ENCODE measurements around the gene TELO2.

Gene TELO2

GRCh38 chr16:1540556-1540855 is 47.3 kb downstream of the TELO2 start:
- no peak for TF ChIP-seq SNAI2 (CRISPR knock-in tag; IDR thresholded peaks at IDR 0.05)
- TF ChIP-seq OSR1 (CRISPR knock-in tag; IDR thresholded peaks at IDR 0.05), result no peak
- no peak for TF ChIP-seq CREB5 (CRISPR knock-in tag; IDR thresholded peaks at IDR 0.05; ENCODE audit: low read depth)
- no peak for TF ChIP-seq TOX (CRISPR knock-in tag; IDR thresholded peaks at IDR 0.05; ENCODE audit: borderline replicate concordance)
- TF ChIP-seq ISL1 (CRISPR knock-in tag; IDR thresholded peaks at IDR 0.05), result no peak
- no peak for TF ChIP-seq ZFP30 (CRISPR knock-in tag; IDR thresholded peaks at IDR 0.05)
- TF ChIP-seq, protein P1, sequence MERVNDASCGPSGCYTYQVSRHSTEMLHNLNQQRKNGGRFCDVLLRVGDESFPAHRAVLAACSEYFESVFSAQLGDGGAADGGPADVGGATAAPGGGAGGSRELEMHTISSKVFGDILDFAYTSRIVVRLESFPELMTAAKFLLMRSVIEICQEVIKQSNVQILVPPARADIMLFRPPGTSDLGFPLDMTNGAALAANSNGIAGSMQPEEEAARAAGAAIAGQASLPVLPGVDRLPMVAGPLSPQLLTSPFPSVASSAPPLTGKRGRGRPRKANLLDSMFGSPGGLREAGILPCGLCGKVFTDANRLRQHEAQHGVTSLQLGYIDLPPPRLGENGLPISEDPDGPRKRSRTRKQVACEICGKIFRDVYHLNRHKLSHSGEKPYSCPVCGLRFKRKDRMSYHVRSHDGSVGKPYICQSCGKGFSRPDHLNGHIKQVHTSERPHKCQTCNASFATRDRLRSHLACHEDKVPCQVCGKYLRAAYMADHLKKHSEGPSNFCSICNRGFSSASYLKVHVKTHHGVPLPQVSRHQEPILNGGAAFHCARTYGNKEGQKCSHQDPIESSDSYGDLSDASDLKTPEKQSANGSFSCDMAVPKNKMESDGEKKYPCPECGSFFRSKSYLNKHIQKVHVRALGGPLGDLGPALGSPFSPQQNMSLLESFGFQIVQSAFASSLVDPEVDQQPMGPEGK (CRISPR knock-in tag; IDR thresholded peaks at IDR 0.05; ENCODE audit: borderline replicate concordance), result no peak
- no peak for TF ChIP-seq ZC3H10 (CRISPR knock-in tag; IDR thresholded peaks at IDR 0.05)
- TF ChIP-seq RARB (CRISPR knock-in tag; IDR thresholded peaks at IDR 0.05), result no peak
- no peak for TF ChIP-seq BACH2 (CRISPR knock-in tag; IDR thresholded peaks at IDR 0.05; ENCODE audit: borderline replicate concordance)
- no peak for ATAC-seq

DNA sequence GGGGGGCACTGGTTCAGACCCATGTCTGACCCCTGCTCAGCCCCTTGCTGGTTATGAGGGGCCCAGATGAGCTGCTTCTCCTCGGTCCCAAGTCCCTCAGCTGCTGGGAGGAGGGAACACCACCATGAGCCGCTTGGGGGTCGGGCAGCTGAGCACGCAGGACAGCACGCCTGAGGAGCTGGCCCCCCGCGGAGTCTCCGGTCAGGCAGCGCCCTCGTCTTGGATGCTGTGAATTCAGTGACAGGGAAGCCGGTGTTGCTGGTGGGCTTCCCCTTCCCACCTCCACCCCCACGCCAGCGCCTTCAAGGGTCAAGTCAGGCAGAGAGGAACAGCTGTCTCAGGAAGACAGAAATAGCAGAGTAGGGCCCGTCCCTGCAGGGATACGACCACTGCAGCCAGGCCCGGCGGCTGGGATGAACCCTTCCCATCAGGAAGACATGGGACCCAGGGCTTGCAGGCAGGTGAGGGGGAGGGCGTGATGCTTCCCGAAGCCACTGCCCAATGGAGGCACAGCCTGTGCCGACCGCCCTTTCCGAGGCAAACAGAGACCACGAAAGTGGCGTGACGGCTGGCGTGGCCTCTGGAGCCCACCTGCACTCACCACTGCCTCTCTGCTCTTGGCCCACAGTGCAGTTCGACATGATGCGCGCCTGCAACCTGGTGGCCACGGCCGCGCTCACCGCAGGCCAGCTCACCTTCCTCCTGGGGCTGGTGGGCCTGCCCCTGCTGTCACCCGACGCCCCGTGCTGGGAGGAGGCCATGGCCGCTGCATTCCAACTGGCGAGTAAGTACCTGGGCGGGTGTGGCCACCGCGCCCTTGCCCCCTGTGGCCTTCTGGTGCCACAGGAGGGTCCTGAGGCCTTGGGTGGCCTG is 48.4 kb downstream of the TELO2 start:
- no peak for TF ChIP-seq ZC3H10 (CRISPR knock-in tag; IDR thresholded peaks at IDR 0.05)
- TF ChIP-seq RARB (CRISPR knock-in tag; IDR thresholded peaks at IDR 0.05), result no peak
- TF ChIP-seq PPARA (CRISPR knock-in tag; IDR thresholded peaks at IDR 0.05; ENCODE audit: borderline replicate concordance), result no peak
- no peak for TF ChIP-seq TCF4 (CRISPR knock-in tag; IDR thresholded peaks at IDR 0.05; ENCODE audit: borderline replicate concordance)
- TF ChIP-seq, protein P2, sequence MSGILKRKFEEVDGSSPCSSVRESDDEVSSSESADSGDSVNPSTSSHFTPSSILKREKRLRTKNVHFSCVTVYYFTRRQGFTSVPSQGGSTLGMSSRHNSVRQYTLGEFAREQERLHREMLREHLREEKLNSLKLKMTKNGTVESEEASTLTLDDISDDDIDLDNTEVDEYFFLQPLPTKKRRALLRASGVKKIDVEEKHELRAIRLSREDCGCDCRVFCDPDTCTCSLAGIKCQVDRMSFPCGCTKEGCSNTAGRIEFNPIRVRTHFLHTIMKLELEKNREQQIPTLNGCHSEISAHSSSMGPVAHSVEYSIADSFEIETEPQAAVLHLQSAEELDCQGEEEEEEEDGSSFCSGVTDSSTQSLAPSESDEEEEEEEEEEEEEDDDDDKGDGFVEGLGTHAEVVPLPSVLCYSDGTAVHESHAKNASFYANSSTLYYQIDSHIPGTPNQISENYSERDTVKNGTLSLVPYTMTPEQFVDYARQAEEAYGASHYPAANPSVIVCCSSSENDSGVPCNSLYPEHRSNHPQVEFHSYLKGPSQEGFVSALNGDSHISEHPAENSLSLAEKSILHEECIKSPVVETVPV (CRISPR knock-in tag; IDR thresholded peaks at IDR 0.05), result no peak
- no peak for TF ChIP-seq ISL1 (CRISPR knock-in tag; IDR thresholded peaks at IDR 0.05)
- no peak for TF ChIP-seq OSR1 (CRISPR knock-in tag; IDR thresholded peaks at IDR 0.05)
- no peak for TF ChIP-seq ZFP3 (CRISPR knock-in tag; IDR thresholded peaks at IDR 0.05)
- TF ChIP-seq ZNF565 (CRISPR knock-in tag; conservative IDR thresholded peaks at IDR 0.05; ENCODE audit: low read depth), result no peak
- TF ChIP-seq, protein P3, sequence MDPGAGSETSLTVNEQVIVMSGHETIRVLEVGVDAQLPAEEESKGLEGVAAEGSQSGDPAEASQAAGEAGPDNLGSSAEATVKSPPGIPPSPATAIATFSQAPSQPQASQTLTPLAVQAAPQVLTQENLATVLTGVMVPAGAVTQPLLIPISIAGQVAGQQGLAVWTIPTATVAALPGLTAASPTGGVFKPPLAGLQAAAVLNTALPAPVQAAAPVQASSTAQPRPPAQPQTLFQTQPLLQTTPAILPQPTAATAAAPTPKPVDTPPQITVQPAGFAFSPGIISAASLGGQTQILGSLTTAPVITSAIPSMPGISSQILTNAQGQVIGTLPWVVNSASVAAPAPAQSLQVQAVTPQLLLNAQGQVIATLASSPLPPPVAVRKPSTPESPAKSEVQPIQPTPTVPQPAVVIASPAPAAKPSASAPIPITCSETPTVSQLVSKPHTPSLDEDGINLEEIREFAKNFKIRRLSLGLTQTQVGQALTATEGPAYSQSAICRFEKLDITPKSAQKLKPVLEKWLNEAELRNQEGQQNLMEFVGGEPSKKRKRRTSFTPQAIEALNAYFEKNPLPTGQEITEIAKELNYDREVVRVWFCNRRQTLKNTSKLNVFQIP (CRISPR knock-in tag; IDR thresholded peaks at IDR 0.05; ENCODE audit: borderline replicate concordance, low read depth), result no peak
- no peak for TF ChIP-seq ZNF70 (CRISPR knock-in tag; IDR thresholded peaks at IDR 0.05)
- TF ChIP-seq, protein P1 (CRISPR knock-in tag; IDR thresholded peaks at IDR 0.05; ENCODE audit: borderline replicate concordance), result no peak
- no peak for ATAC-seq

DNA sequence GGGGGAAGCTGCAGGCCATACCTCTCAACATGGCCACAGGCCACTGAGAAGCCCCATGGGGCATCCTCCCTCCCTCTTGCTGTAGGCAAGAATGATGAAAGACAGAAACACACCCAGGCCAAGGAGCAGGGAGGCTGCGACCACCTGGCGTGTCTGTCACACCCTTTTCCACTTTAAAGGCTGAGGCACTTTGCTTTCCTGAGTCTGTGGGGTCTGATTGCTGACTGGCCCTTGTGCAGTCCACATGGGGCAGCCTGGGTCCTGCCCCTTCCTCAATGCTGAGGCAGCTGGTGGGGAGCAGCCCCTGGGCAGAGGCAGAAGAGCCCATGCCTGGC is 49.0 kb downstream of the TELO2 start:
- ATAC-seq, result no peak
- no peak for TF ChIP-seq TOX (CRISPR knock-in tag; IDR thresholded peaks at IDR 0.05; ENCODE audit: borderline replicate concordance)
- TF ChIP-seq, protein P4, sequence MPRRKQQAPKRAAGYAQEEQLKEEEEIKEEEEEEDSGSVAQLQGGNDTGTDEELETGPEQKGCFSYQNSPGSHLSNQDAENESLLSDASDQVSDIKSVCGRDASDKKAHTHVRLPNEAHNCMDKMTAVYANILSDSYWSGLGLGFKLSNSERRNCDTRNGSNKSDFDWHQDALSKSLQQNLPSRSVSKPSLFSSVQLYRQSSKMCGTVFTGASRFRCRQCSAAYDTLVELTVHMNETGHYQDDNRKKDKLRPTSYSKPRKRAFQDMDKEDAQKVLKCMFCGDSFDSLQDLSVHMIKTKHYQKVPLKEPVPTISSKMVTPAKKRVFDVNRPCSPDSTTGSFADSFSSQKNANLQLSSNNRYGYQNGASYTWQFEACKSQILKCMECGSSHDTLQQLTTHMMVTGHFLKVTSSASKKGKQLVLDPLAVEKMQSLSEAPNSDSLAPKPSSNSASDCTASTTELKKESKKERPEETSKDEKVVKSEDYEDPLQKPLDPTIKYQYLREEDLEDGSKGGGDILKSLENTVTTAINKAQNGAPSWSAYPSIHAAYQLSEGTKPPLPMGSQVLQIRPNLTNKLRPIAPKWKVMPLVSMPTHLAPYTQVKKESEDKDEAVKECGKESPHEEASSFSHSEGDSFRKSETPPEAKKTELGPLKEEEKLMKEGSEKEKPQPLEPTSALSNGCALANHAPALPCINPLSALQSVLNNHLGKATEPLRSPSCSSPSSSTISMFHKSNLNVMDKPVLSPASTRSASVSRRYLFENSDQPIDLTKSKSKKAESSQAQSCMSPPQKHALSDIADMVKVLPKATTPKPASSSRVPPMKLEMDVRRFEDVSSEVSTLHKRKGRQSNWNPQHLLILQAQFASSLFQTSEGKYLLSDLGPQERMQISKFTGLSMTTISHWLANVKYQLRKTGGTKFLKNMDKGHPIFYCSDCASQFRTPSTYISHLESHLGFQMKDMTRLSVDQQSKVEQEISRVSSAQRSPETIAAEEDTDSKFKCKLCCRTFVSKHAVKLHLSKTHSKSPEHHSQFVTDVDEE (CRISPR knock-in tag; IDR thresholded peaks at IDR 0.05), result no peak
- no peak for TF ChIP-seq BACH2 (CRISPR knock-in tag; IDR thresholded peaks at IDR 0.05; ENCODE audit: borderline replicate concordance)
- no peak for TF ChIP-seq TCF4 (CRISPR knock-in tag; IDR thresholded peaks at IDR 0.05; ENCODE audit: borderline replicate concordance)
- TF ChIP-seq PPARA (CRISPR knock-in tag; IDR thresholded peaks at IDR 0.05; ENCODE audit: borderline replicate concordance), result no peak
- TF ChIP-seq ZNF70 (CRISPR knock-in tag; IDR thresholded peaks at IDR 0.05), result no peak
- TF ChIP-seq ZNF8 (CRISPR knock-in tag; IDR thresholded peaks at IDR 0.05), result no peak
- TF ChIP-seq, protein P1 (CRISPR knock-in tag; IDR thresholded peaks at IDR 0.05; ENCODE audit: borderline replicate concordance), result no peak
- TF ChIP-seq, protein P2 (CRISPR knock-in tag; IDR thresholded peaks at IDR 0.05), result no peak
- no peak for TF ChIP-seq ZNF565 (CRISPR knock-in tag; conservative IDR thresholded peaks at IDR 0.05; ENCODE audit: low read depth)
- TF ChIP-seq ARNTL (CRISPR knock-in tag; IDR thresholded peaks at IDR 0.05; ENCODE audit: borderline replicate concordance, low read depth), result no peak
- no peak for TF ChIP-seq OSR1 (CRISPR knock-in tag; IDR thresholded peaks at IDR 0.05)
- TF ChIP-seq ZFP3 (CRISPR knock-in tag; IDR thresholded peaks at IDR 0.05), result no peak
- TF ChIP-seq SNAI2 (CRISPR knock-in tag; IDR thresholded peaks at IDR 0.05), result no peak
